ENCODE data around the gene R3HCC1L. TPM values are rescaled to one million over a fixed set of nuclear protein-coding genes. Genes with fewer than 3 reads are reported as not detected.

Gene R3HCC1L
- total RNA-seq, 1 donor from 2014 or later, result 17.2 TPM

GRCh38 chr10:98272245-98272644, 137.8 kb downstream of the R3HCC1L start:
- intact Hi-C loops (cut with micrococcal nuclease), result no loop called here

GRCh38 chr10:98272656-98273055, 138.2 kb downstream of the R3HCC1L start:
- intact Hi-C loops (cut with micrococcal nuclease), result no loop called here

GRCh38 chr10:98273057-98273850, 138.8 kb downstream of the R3HCC1L start:
- intact Hi-C loops (cut with micrococcal nuclease), result no loop called here

DNA sequence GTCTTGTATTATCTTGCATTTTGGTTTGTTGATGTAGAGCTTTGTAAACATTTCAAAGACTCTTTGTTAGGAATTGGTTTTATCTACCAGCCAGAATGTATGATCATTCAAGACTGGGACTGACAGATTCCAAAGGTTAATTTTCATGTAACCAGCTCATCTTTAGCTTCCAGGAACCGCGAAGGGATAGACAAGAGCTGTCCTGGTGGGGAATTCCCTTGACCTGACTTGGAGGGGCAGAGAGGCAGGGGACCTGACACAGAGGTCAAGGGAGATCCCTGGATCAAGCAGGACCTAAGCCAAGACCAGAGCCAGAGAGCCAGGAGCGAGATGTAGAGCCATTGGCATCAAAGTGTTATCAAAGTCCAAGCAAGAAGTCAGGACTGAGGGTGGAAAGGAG, 140.1 kb downstream of the R3HCC1L start:
- intact Hi-C loops (cut with micrococcal nuclease), result no loop called here

- intact Hi-C loops (cut with micrococcal nuclease), result no loop called here
Measured at GRCh38 chr10:98276311-98276710, 141.9 kb downstream of the R3HCC1L start.

DNA sequence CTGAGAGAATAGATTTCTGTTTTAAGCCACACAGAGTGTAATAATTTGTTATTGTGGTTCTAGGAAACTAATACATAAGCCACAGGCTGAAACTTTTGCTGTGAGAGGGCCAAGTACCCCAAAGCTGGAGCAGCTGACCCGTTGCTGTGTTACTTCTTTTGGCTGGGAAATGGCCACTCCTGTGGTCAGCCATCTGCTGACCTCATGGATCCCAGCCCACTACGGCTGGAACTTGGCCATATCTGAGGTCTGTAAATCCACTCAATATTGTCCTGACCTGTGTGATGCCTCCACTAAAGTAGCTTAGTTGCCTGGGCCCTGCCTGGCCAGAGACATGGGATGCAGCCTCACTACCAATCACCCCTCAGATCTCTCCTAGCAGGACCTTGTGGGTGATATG, 151.0 kb downstream of the R3HCC1L start:
- intact Hi-C loops (cut with micrococcal nuclease), result no loop called here

DNA sequence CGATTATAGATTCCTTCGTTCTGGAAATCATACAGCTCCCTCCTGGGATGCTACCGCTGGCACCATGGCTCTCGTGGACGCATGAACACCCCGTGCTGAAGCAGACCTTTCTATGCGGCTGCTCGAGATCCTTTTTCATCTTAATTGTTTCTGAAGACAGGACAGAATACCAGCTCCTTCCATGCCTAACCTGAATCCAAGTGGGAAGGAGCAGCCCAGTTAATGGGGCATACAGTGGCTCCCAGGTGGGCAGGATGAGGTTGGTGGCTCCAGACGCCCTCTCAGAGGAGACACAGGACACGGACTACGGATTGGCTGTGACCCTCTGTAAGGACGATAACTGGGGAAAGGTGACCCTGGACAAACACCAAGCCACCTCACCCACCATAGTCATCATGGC, 152.0 kb downstream of the R3HCC1L start:
- intact Hi-C loops (cut with micrococcal nuclease), result no loop called here

DNA sequence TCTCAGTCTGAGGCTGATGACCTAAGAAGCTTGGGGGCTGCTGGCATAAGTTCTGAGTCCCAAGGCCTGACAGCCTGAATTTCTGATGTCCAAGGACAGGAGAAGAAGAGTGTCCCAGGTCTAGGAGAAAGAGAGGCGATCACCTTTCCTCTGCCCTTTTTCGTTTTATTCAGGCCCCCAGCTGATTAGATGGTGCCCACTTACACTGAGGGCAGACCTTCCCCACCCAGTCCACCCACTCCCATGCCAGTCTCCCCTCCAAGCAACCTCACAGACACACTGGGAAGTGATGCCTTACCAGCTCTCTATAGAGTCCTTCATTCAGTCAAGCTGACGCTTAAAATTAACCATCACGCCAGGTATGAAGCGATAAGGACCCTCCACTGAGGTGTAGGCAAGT, 152.9 kb downstream of the R3HCC1L start:
- intact Hi-C loops (cut with micrococcal nuclease), result no loop called here

DNA sequence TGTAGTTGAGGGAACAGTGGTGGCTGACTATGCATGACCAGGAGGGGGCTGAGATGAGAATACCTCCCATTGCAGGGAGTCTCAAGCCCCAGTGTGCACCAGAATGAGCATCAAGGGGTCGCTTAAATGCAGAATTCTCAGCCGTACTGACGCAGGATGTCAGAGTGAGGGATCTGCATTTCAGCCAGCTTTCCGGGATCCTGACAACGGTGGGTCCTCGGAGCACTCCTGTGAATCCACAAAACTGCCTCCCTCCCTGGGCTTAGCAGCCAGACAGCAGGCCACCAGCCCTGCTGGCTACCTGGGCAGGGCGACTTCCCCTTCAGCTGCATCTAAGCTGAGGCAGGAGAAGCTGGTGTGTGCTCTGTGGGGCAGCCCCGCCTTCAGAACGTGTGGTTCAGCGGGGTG, 155.3 kb downstream of the R3HCC1L start:
- intact Hi-C loops (cut with micrococcal nuclease), result no loop called here

DNA sequence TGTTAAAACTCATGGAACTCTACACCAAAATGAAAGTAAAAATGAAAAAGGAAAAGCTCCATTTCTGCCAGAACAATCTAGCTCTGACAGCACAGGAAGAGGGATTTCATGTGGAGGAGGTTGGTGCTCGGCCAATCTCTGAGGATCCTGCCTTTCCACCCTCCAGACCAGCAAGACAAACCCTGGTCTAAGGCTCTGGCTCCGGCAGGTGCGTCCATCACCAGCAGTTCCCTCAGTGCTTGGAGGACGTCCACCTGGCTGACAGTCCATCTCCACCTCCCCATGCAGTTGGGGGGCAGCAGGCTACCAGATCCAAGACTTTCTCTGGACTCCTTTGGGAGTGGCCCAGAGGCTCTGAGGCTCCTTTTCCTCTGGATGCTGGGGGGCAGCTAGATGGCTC, 158.5 kb downstream of the R3HCC1L start:
- intact Hi-C loops (cut with micrococcal nuclease), result no loop called here

GRCh38 chr10:98293550-98294269, 159.3 kb downstream of the R3HCC1L start:
- intact Hi-C loops (cut with micrococcal nuclease), result no loop called here

DNA sequence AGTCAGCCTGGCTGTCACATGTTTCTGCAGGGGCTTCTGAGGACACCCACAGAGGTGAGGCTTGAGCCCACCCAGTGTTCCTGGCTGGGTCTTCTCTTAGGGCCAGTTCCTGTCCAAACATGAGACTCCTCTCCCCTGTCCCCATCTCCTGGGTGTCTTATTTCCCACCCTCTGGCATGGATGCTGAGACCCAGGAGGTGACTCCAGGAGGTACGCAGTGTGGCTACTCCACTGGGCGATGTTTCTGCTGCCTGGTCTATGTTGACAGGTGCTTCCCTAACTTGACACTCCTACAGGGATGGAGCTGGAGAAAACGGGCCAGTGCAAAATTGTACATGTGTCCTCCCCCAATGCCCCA, 159.8 kb downstream of the R3HCC1L start:
- intact Hi-C loops (cut with micrococcal nuclease), result no loop called here

Other genes starting within 250 kb of the R3HCC1L start
- not detected in 2 replicates for gene CRTAC1, start 104.0 kb upstream of the R3HCC1L start, total RNA-seq
- gene LOXL4, start 133.5 kb downstream of the R3HCC1L start, total RNA-seq, result not detected in 2 replicates